Loucy (cell line): ENCODE results near the gene MOB1B.

Experiments used
- EZH2phosphoT487 ChIP-seq: fragments of 200-600 bp; IDR thresholded peaks from 2 replicates; pipeline ENCODE4 v1.6.1; 2018; ENCODE audit warnings: antibody characterized with exemption, mild to moderate bottlenecking, moderate library complexity, borderline replicate concordance
- TF ChIP-seq, protein P1 (sequence below): fragments of 200-600 bp; sonication (generic); conservative IDR thresholded peaks from 2 replicates; pipeline ENCODE4 v1.5.1; 2014; ENCODE audit warnings: mild to moderate bottlenecking, antibody characterized with exemption, low read length

DNA sequence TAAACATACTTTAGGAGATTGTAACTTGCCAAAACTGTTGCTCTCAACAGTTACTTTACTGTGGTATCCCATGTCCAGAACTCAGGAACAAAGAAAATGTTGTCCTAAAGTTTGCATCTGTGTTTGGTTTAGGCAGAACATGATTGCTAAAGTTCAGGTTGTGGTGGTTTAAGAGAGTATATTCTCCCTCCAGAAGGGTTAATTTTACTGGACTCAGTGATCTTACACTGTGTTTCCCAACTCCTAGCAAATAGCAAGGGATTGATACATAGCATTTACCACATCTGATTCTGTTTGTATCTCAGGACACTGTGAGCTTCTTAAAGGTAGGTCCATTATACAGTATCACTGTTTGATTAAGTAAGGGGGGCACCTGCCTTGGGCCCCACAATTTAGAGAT, 78.0 kb downstream of the MOB1B start:
- TF ChIP-seq, protein P1, sequence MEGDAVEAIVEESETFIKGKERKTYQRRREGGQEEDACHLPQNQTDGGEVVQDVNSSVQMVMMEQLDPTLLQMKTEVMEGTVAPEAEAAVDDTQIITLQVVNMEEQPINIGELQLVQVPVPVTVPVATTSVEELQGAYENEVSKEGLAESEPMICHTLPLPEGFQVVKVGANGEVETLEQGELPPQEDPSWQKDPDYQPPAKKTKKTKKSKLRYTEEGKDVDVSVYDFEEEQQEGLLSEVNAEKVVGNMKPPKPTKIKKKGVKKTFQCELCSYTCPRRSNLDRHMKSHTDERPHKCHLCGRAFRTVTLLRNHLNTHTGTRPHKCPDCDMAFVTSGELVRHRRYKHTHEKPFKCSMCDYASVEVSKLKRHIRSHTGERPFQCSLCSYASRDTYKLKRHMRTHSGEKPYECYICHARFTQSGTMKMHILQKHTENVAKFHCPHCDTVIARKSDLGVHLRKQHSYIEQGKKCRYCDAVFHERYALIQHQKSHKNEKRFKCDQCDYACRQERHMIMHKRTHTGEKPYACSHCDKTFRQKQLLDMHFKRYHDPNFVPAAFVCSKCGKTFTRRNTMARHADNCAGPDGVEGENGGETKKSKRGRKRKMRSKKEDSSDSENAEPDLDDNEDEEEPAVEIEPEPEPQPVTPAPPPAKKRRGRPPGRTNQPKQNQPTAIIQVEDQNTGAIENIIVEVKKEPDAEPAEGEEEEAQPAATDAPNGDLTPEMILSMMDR: no peak
- no peak for TF ChIP-seq EZH2phosphoT487
